ENCODE measurements around the gene BCR. TPM values are rescaled to one million over a fixed set of nuclear protein-coding genes. Genes with fewer than 3 reads are reported as not detected.

BCR gene
- total and polyA plus RNA-seq, 2 of the 8 experiments (the other 6 are each of a cell fraction or from before 2014, with no cell fraction given), result 66.7 to 130 TPM

GRCh38 chr22:23244690-23245044 lies 64.4 kb downstream of the BCR start:
- no peak overlapping the region for H3K56ac ChIP-seq (replicated peaks; ENCODE audit: insufficient read length, low read depth, low read length)
- FAIRE-seq (no peak), DNase-seq (ENCODE audit: low read depth in 1 of 2, low spot score in 2 of 2) (no peak)
- H4K8ac ChIP-seq (ENCODE audit: extremely low read depth, insufficient read depth, low read length), result no peak overlapping the region
- CTCF ChIA-PET (ENCODE audit: partially characterized antibody), result interaction anchor here (1.3 to 1.9 kb wide), 2 partner anchors 23 to 88 kb away, joined by 4 to 9 read pairs; no protein-coding TSS in a partner anchor
- H3K18ac ChIP-seq (ENCODE audit: extremely low read depth, low read length), result peak overlapping the region; percentile 92
- no peak overlapping the region for H3K9ac ChIP-seq (replicated peaks in 1 of 4; ENCODE audit: extremely low read depth in 1 of 4, low read depth in 3 of 4, low read length in 3 of 4)
- H3K23me2 ChIP-seq (ENCODE audit: low read depth, low read length), result peaks cover 9% of the 10 kb centered on the region; the same call in 1 of the 2 replicates
- H4K91ac ChIP-seq (replicated peaks; ENCODE audit: insufficient read length, low read length), result peak overlapping the region; percentile 92
- no peak for TF ChIP-seq SIX5 (IDR thresholded peaks at IDR 0.05; ENCODE audit: low read depth, low read length)
- H3K27ac ChIP-seq (ENCODE audit: low read depth, low read length), result peak overlapping the region; percentile 61; the same call in 1 of the 2 replicates
- H3K27me3 ChIP-seq (replicated peaks in 1 of 4; ENCODE audit: control insufficient read depth in 3 of 4, extremely low read depth in 1 of 4, insufficient read depth in 3 of 4, low read length in 3 of 4), result no peaks in the 10 kb centered on the region
- peaks cover 0 to 74% of the 10 kb centered on the region in 2 experiments; a peak in 3 of 4 replicates for H3K79me2 ChIP-seq (ENCODE audit: control insufficient read depth in 1 of 2, insufficient read depth in 2 of 2, low read length in 2 of 2)
- H3K23ac ChIP-seq (ENCODE audit: insufficient read length), result no peak overlapping the region
- peak overlapping the region; percentile 18 to 77; a peak in 3 of 4 replicates for H3K4me2 ChIP-seq (ENCODE audit: insufficient read depth in 1 of 2, low read depth in 2 of 2, low read length in 2 of 2)
- H3K4me1 ChIP-seq (replicated peaks in 1 of 4; ENCODE audit: control insufficient read depth in 3 of 4, insufficient read depth in 4 of 4, low read length in 3 of 4), result peaks cover 29 to 50% (median 39%) of the 10 kb centered on the region in 4 experiments
- peak overlapping the region; percentile 93 for H2BK120ac ChIP-seq (replicated peaks; ENCODE audit: low read depth, low read length)
- H3K79me1 ChIP-seq (ENCODE audit: low read depth, low read length), result peaks cover 10% of the 10 kb centered on the region
- POLR2A ChIA-PET (ENCODE audit: partially characterized antibody), result interaction anchor here (0.7 kb wide), 1 partner anchor 48 kb away, joined by 3 read pairs; no protein-coding TSS in a partner anchor
- H4K20me1 ChIP-seq (replicated peaks in 1 of 2; ENCODE audit: control insufficient read depth in 1 of 2, insufficient read depth in 2 of 2, low read length in 2 of 2), result no peaks in the 10 kb centered on the region
- 84% methylated on average over 5 of the region's 5 CpGs; no CpG with 5 or more reads in 1 of the 2 experiments for WGBS, 2 experiments (ENCODE audit: extremely low coverage in 1 of 2, insufficient coverage in 1 of 2, insufficient read length in 1 of 2, insufficient replicate concordance in 2 of 2, low coverage in 1 of 2, low lambda C conversion rate in 2 of 2, missing lambda C conversion rate in 1 of 2)
- H2BK12ac ChIP-seq (ENCODE audit: low read depth, low read length), result peak overlapping the region; percentile 99
- no peaks in the 10 kb centered on the region for H3K9me3 ChIP-seq (ENCODE audit: insufficient read depth in 2 of 2, low read depth in 1 of 2, low read length in 1 of 2)
- H2BK5ac ChIP-seq (ENCODE audit: low read depth, low read length), result peak overlapping the region; percentile 92
- peak overlapping the region; percentile 13 for H4K5ac ChIP-seq (ENCODE audit: insufficient read length, low read depth, low read length)
- peak overlapping the region; percentile 99 for H2AK5ac ChIP-seq (ENCODE audit: low read depth, low read length)
- H2BK20ac ChIP-seq (ENCODE audit: low read length), result peak overlapping the region; percentile 94
- no peaks in the 10 kb centered on the region for H3K36me3 ChIP-seq (ENCODE audit: control insufficient read depth in 2 of 4, insufficient read depth in 4 of 4, low read length in 3 of 4)
- H3K14ac ChIP-seq (ENCODE audit: insufficient read length), result no peak overlapping the region
- peak overlapping the region in 1 of 4 experiments; percentile 2; a peak in 1 of 8 replicates for H3K4me3 ChIP-seq (ENCODE audit: extremely low read depth in 1 of 4, insufficient read depth in 2 of 4, low read depth in 3 of 4, low read length in 4 of 4)
- H2BK15ac ChIP-seq (ENCODE audit: low read length), result peak overlapping the region; percentile 97; the same call in 1 of the 2 replicates
- H3K4ac ChIP-seq (replicated peaks; ENCODE audit: insufficient read length, low read depth, low read length), result peak overlapping the region; percentile 58
- H2AFZ ChIP-seq (ENCODE audit: low read length), result no peak overlapping the region

Measured in H1 (cell line).